HPDE6-E6E7 (cell line): Measurements from ENCODE around the gene CHAF1B.

ENCODE experiments used
- DNase-seq: peaks from one replicate; pipeline ENCODE4 v3.0.0; 2011; ENCODE audit warnings: missing footprints; ENCODE audit errors: extremely low spot score

The CHAF1B gene

GRCh38 chr21:36463991-36464390 is 78.8 kb downstream of the CHAF1B start:
- no peak for DNase-seq

DNA sequence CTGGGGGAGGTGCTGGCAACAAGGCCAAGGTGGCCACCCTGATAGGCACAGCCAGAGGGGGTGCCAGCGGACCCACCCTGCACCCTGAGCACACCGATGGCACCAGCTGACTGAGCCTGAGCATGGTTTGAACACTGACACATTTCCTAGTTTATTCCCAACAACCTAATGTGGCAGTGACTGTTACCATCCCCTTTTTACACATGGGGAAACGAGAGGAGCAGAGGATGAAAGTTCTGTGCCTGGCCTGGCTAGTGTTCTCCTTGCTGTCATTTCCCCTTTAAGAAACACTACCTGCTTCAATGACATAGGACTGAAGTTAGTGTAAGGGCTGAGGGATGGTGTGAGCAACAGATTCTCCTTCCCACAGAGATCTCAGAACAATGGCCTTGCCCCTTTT is 79.4 kb downstream of the CHAF1B start:
- no peak for DNase-seq

- no peak for DNase-seq
These were observed 80.3 kb downstream of the CHAF1B start for GRCh38 chr21:36465478-36465877.

- DNase-seq = no peak
These were observed 80.9 kb downstream of the CHAF1B start for GRCh38 chr21:36466061-36466511.
